A549 treated with ZK216348 at 1 μM for 4 hours (cell line): Measurements from ENCODE around the gene LAYN. TPM values are rescaled to one million over a fixed set of nuclear protein-coding genes. Genes with fewer than 3 reads are reported as not detected.

Experiments
- total RNA-seq: library from RNA; stranded (reverse); fragments of 200-300 nt; extraction: Qiagen RNA extraction; gene quantifications from 5 replicates; pipeline ENCODE4 v1.2.3, GENCODE V29; 2022; ENCODE audit warnings: low read depth

The LAYN gene
- total RNA-seq, result 4.1 to 4.4 TPM (median 4.2 TPM) in 5 replicates

GRCh38 chr11:111540114-111540936, at the start of gene LAYN:
Gene LAYN, plus strand, starts transcription at chr11:111540720. Its CDS starts 124 bp downstream, at chr11:111540844.

GRCh38 chr11:111512296-111513239, 28.0 kb upstream of the LAYN start, which contains the start of gene BTG4:
Gene BTG4, minus strand, starts transcription at chr11:111512386. Its CDS starts 13,610 bp downstream, at chr11:111498776.

GRCh38 chr11:111514216-111515031, 26.1 kb upstream of the LAYN start, which contains the start of gene HOATZ:
Gene HOATZ, plus strand, starts transcription at chr11:111514778. Its CDS starts 7 bp downstream, at chr11:111514785.

GRCh38 chr11:111601979-111602864, 61.7 kb downstream of the LAYN start, which contains the start of gene SIK2:
Gene SIK2, plus strand, starts transcription at chr11:111602449. Its CDS starts 115 bp downstream, at chr11:111602564.

Other genes with a start within 250 kb of the LAYN start
- gene POU2AF3, start 242.2 kb upstream of the LAYN start, total RNA-seq, result 0.57 to 1.2 TPM (median 1.2 TPM) in 5 replicates
- not detected in 5 replicates for gene POU2AF1, start 161.4 kb upstream of the LAYN start, total RNA-seq
- 0.21 to 0.27 TPM in 2 of 5 replicates, not detected in the others for gene BTG4, start 28.3 kb upstream of the LAYN start, total RNA-seq
- gene HOATZ, start 25.9 kb upstream of the LAYN start, total RNA-seq, result not detected in 5 replicates
- gene SIK2, start 61.7 kb downstream of the LAYN start, total RNA-seq, result 4.8 to 7.4 TPM (median 6.0 TPM) in 5 replicates
- 14.7 to 20.4 TPM (median 18.1 TPM) in 5 replicates for gene PPP2R1B, start 225.7 kb downstream of the LAYN start, total RNA-seq